ENCODE results near the gene AURKAIP1.

Gene AURKAIP1

DNA sequence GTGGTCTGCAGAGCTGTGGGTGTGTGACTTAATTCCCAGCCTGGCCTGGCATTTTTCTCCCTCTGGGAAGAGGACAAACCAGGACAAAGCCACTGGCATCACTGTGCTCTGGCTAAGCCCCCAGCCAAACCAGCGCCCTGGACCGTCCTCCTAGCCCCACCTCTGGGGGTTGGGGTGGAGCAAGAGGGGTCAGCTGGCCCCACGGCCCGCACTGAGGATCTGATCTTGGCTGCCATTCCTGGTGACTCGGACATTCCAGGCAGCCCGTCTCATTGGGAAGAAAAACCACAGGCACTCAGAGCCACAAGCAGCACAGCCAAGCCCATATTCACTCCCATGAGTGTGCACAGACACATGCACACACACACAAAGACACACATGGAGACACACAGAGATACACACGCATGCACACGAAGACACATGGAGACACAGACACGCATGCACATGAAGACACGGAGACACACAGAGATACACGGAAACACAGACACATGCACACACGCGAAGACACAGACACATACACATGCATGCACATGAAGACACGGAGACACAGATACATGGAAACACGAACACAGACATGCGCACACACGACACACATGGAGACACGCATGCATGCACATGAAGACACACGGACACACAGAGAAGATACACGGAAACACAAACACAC, 14.4 kb downstream of the AURKAIP1 start:
- DNase-seq (ENCODE audit: low spot score), result no peak

GRCh38 chr1:1359664-1360468, 15.1 kb downstream of the AURKAIP1 start:
- no peak for DNase-seq (ENCODE audit: low spot score)

DNA sequence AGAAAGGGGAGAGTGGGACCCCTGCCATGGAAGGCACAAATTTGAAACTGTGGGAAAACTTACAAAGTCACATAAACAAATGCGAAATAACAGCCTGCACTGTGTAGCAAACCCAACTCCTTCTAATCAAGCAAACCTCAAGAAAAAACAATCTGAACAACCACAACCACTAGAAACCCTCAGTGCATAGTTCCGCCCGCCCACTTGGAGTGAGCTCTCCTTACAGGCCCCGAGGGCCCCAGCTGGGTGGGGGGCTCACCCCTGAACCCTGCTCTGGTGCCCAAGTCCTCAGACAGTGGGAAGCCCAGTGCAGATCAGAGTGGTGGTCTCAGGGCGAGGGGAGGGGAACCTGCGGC, 15.7 kb downstream of the AURKAIP1 start:
- DNase-seq (ENCODE audit: low spot score), result no peak

- no peak for DNase-seq (ENCODE audit: low spot score)
These were observed 16.4 kb downstream of the AURKAIP1 start, which contains the start of gene MXRA8 for GRCh38 chr1:1358433-1359271. Gene MXRA8 (minus strand): TSS chr1:1358555. CDS start chr1:1358504, 51 bp downstream.

DNA sequence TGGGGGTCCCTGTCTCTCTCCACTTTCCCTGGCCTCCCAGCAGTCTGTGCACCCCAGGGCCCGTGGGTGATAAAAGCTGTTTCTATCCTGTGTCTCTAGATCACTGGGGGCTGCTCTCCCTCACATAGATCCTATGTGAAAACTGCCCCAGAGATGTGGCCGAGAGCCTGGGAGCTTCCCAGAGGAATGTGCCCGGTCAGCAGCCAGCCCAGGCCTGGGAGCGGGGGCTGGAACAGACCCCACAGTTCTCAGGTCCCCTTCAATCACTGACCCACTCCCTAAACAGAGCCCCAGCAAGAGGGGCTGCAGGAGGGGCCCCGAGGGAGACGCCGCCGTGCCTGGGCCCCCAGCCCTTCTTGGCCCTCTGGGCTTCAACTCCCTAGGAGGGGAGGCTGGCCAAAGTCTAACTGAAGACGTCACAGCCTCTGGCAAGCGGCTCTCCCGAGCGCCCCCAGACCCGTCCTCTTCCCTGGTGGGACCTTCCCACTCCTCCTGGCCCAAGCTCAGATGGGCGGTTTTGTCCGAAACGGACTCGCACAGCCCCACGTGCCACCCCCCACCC, 17.1 kb downstream of the AURKAIP1 start:
- no peak for DNase-seq (ENCODE audit: low spot score)

DNA sequence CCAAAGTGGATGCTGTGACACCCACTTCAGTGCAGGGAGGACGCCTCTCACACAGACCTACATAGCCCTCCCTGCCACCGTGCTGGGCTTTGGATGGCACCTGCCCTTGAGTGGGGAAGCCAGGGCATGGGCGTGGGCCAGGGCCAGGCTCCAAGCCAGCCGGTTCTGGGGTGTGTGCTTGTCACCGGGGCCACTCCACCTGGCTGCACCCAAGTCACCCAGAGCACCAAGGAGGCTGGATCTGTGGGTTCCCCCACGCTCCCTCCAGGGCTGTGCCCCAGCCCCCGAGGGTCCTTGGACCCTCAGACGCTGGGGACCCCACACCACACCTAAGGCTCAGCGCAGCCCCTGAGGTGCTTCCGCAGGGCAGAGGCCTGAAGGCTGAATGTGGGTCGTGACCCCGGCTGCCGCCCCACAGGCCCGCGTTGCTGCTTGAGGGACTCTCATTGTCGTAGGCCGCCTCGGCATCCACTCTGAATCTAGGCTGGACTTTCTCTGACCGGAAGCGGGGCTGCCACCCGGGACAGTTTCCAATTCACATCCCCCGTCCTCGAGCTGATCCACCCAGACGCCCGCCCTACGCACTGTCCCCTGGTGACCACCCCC, 18.1 kb downstream of the AURKAIP1 start:
- DNase-seq (ENCODE audit: low spot score), result no peak

DNA sequence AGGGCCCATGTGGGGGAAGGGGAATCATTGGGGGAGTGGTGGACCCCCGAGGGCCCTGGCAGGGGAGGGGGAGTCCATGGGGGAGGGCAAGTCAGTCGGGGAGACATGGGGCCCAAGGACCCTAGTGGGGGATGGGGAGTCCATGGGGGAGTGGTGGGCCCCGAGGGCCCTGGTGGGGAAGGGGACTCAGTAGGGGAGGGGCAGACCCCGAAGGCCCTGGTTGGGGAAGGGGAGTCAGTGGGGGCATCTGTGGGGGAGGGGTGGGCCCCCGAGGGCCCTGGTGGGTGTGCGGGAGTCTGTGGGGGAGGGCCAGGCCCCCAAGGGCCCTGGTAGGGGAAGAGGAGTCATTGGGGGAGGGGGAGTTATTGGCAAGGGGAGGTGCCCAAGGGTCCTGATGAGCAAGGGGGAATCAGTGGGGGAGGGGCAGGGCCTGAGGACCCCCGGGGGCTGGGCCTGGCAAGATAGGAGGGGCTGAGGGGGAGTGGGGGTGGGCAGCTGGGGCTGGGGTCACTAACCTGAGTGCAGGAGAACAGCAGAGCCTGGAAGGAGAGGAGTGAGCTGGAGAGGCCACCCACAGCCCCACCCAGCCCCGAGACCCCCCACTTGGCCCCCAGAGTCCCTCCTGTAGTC, 18.7 kb downstream of the AURKAIP1 start:
- DNase-seq (ENCODE audit: low spot score), result no peak

DNA sequence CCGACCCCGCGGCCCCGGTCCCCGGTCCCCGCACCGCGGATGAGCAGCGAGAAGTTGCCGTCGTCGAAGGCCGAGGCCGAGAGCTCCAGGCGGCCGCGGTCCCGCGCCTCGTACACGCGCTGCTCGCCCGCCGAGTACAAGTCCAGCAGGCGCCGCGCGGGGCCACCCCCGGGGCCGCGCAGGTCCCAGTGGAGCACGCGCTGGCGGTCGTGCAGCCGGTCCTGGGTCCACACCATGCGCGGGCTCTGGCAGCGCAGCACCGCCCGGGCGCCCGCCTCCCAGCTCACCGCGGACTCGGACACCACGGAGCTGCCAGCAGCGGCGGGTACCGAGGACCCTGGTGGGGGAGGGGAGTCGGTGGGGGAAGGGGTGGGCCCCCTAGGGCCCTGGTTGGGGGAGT, 19.6 kb downstream of the AURKAIP1 start:
- DNase-seq (ENCODE audit: low spot score), result peak; percentile 72

DNA sequence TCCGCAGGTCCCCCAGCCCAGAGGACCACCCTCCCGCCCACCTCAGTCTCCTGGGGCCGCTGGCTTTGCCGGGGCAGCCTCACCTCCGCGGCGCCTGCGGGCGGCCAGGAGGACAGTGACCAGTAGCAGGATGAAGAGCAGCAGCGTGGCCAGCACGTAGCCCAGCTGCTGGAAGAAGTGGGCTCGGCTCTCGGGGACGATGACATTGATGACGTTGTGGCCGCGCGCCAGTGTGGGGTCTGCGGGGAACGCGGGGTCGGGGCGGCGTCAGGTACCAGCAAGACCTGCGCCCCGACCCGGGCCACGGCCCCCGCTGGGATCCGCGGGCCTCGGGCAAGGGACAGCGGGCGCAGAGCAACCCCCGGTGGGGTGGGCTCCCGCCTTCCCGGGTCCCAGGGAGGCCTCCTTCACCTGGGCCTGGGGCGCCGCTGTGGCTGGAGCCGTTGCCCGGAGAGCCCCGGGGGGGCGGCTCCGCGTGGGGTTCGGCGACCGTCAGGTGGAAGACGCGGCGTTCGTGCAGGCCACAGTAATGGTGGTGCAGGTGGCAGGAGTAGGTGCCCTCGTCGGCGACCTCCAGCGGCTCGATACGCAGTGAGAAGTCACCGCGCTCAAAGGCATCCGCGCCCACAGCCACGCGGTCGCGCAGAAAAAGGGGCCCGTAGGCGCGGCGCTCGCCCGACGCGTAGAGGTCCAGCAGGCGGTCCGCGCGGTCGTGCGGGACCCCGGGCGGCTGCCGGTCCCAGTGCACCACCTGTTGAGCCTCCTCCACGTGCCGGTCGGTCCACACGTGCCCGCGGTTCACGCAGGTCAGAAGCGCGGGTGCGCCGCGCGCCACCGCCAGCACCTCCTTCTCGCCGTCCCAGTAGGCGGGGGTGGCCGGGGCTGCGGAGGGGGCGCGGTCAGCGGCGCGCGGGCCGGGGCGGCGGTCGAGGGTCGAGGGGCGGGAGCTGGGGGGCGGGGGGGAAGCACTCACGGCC, 20.4 kb downstream of the AURKAIP1 start:
- no peak for DNase-seq (ENCODE audit: low spot score)

- DNase-seq (ENCODE audit: low spot score), result no peak
These were observed 21.4 kb downstream of the AURKAIP1 start for GRCh38 chr1:1353389-1354151.

GRCh38 chr1:1352786-1353388, 22.1 kb downstream of the AURKAIP1 start:
- DNase-seq (ENCODE audit: low spot score), result no peak

- DNase-seq (ENCODE audit: low spot score), result no peak
These were observed 23.2 kb downstream of the AURKAIP1 start for GRCh38 chr1:1351511-1352427.

DNA sequence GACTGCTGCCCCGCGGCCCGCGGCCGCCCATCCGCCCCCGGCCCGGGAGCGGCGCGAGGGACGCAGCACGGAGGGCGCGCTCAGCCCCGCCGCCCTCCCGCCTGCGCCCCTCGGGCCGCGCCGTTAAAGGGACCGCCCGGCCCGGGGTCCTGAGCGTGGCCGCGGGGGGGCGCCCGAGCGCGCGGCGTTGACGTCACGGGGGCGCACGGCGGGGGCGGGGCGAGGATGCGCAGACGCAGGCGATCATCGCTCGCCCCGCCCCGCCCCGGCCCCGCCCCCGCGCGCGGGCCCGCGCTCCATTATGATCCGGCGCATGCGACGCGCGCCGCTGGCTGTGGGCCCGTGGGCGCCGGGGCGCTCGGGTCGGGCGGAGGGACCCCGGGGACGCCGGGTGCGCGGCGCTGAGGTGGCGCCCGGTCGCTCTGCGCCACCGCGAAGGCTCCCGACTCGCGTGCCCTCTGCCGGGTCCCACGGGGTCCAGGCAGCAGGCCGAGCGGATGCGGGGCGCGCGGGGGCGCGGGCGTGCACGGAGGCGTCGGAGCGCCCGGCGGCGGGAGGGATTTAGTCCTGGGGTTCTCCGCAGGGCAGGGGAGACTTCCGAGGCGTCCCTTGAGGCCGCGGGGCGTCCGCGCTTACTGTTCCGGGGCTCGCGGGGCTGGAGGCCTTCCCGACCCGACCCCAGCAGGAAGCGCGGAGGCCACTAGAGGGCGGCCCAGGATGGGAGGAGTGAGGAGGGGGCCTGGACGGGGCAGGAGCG, 25.6 kb downstream of the AURKAIP1 start, which contains the start of gene DVL1:
TSS of gene DVL1 (minus strand) at position 163 of the 757 bp plus-strand sequence. CDS start 353 bp downstream, outside the sequence.
- DNase-seq (ENCODE audit: low spot score), result peak; percentile 95

DNA sequence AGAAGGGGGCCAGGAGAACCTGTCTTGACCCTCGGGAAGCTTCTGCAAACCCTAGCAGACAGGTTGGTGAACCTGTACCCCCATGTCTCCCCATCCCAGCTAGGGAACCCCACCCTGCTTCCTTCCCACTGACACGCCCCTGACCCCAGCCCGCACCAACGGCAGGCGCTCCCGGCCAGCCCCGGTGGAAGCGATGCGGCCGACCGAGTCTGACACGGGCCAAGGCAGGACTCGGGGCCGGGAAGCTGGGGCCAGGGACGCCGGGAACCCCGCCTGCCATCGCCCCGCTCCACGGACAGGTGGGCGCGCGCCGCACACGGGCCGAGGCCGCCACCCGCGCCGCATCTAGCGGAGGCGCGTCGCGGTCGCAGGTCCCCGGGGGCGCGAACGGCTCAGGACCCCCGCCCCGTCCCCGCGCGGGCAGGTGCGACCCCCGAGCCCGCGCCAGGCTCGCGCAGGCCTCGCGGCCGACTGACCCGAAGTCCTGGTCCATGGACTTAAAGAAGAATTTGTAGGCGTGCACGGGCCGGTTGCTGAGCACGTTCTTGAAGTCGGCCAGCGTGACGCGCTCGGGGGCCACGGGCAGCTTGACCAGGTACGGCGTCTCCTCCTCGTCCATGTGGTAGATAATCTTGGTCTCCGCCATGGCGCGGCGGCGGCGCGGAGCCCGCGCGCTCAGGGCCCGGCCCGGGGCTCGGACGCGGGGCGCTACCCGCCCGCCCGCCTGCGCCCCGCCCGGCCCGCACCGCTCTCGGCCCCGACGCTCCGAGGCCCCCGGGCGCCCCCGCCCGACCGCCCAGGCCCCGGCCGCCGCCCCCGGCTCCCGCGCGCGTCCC, 26.4 kb downstream of the AURKAIP1 start:
- DNase-seq (ENCODE audit: low spot score), result no peak

DNA sequence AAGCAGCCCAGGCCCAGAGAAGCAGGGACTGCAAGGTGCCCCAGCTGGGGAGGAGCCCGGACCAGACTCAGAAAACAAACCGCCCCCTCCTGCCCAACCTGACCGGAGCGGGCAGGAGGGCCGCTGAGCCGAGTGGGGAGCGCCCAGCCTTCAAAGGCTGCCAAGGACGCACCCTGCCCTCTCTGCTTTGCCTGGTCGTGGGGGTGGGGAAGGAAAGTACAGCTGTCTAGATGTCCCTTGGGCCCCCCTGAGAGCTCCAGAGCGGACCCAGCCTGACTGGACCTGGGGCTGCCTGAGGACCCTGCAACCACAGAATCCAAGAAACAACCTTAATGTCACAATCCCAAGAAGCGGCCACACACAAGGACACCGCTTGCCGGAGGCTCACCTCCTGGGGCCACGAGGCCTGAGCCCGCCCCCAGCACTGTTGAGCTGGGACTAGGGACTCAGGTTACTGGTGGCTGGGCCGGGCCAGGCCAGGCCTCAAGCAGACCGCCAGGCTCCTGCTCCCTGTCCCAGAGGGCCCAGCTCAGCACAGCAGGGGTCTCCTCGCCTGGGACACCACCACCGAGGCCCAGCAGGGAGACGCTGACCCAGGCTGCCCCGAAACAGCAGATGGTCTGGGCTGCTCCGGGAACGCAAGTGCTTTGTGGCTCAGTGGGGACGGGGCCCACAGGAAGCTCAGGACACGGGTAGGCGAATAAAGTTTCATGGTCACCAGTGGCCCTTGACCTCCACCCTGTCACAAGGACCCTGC, 27.2 kb downstream of the AURKAIP1 start:
- no peak for DNase-seq (ENCODE audit: low spot score)
